Left lobe of liver (tissue), 2 donors: ENCODE results near the gene SGK1. TPM values are rescaled to one million over a fixed set of nuclear protein-coding genes. Genes with fewer than 3 reads are reported as not detected.

Experiments
- ATAC-seq: fragments of 200-7000 bp; cut with Tn5 transposase; one replicate; pipeline ENCODE4 v1.9.1; 2020; ENCODE audit warnings: mild to moderate bottlenecking, moderate library complexity
- DNase-seq: peaks from one replicate; pipeline ENCODE4 v3.0.0-alpha.2; 2020; ENCODE audit warnings: low spot score
- total RNA-seq: library from RNA; stranded (reverse); gene quantifications from one replicate; pipeline ENCODE4 v1.2.1, GENCODE V29; 2021
- donor health status: DM: no; HTN: no; CAD: no; lungs with moderate emphysema.
- donor health status: DM: no; HTN: yes; CAD: no.

Gene SGK1
- total RNA-seq, 1 donor from 2014 or later: 23.1 TPM

DNA sequence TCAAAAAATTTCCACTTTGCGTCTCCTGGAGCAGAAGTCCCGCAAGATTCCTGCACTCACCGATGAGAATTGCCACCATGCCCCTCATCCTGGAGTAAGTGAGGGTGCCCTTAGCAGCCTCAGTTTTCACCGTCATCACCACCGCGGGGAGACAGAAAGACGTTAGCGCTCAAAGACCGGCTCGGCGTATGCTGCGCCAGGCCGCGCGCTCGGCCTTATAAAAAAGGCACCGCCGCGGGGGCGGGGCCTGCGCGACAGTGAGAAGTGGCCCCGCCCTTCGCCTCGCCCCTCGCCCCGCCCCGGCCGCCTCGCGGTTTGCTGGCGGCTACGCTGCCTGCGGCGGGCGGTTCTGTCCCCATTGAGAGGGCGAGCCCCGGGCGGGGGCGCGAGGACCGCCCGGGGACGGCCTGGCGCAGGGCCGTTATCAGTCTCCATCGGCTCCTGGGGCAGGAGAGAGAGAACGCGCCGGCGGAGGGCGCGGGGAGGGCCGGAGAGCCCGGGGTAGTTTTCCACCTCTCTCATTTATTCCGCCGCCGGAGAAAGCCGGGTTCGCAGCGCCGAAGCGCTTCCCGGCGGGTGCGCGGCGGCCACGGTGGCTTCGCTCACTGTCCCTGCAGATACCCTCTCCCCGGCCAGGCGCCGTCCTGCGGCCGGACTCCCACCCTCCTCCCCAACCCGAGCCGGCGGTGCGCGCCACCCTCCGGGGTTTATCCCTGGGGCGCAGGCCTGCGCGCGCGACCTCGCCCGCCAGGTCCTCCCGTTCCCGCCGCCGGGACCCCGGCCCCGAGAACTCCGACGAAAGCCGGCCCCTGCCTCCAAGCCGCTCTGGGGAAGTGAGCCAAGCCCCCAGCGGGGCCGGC, 143.0 kb downstream of the SGK1 start:
- ATAC-seq: peak; percentile 85
- DNase-seq: peak; percentile 97

DNA sequence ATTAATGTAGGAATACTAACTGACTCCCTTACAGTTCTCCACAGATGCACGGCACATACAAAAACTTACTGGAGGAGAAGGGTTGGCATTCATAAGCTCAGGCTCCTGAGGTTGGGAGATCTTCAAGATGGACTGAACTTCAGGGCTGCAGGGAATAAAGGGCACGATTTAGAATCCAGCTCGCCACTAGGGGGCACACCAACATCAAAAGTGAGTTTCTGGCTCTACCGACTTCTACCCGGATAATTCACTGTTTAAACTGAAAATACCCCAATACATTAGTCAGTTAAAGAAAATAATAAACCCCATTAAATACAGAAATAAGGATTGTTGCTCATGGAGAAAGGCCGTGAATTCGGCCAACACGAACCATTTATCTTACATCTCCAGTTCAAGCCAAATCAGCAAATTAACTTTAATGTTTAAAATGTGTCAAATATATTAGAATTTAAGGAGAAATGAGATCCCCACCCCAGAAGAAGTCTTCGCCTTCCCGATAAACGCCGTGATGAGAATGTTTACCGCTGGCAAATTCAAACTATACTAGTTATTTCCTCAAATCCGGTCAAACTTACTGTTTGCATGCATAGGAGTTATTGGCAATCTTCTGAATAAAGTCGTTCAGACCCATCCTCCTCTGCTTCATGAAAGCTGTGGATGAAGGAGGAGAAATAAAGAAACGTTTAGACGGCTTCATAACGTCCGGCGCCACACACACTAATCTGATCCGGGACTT, 143.8 kb downstream of the SGK1 start:
- ATAC-seq (peak; percentile 34), DNase-seq (peak; percentile 83)

DNA sequence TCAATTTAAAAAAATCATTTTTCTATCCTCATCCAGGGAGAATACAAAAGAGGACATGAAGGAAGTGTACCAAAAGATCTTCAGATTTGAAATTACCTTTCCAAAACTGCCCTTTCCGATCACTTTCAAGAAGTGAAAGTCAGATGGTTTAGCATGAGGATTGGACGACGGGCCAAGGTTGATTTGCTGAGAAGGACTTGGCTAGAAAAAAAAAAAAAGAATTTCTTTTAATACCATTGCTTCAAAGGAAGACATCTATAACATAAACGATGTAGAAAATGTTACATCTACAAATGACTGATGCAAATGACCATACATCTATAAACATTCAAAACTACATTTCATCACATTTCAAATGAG, 144.6 kb downstream of the SGK1 start:
- ATAC-seq (no peak), DNase-seq (no peak)

DNA sequence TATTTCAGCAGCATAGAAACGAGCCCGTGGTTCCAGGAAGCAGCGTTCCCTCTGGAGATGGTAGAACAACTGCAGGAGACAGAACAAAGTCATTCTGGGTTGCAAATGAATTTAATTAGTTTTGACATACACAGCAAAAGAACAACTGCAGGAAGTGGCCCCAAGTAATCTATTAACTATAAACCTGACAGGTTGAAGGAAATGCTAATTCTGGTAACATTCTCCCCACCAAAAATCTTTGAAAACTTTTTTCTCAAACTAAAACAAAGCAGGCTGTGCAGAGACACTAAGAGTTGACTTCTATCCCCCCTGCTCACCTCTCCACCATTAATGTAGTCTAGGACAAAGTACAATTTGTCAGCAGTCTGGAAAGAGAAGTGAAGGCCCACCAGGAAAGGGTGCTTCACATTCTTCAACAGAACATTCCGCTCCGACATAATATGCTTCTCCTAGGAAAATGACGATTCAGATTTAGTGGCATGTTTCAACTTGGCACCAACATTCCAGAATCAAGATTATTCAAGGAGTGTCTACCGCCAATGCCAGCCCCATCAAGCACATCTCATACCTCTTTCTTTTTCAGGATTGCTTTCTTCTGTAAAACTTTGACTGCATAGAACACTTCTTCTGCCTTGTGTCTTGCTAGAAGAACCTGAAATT, 145.1 kb downstream of the SGK1 start:
- ATAC-seq (no peak), DNase-seq (no peak)

DNA sequence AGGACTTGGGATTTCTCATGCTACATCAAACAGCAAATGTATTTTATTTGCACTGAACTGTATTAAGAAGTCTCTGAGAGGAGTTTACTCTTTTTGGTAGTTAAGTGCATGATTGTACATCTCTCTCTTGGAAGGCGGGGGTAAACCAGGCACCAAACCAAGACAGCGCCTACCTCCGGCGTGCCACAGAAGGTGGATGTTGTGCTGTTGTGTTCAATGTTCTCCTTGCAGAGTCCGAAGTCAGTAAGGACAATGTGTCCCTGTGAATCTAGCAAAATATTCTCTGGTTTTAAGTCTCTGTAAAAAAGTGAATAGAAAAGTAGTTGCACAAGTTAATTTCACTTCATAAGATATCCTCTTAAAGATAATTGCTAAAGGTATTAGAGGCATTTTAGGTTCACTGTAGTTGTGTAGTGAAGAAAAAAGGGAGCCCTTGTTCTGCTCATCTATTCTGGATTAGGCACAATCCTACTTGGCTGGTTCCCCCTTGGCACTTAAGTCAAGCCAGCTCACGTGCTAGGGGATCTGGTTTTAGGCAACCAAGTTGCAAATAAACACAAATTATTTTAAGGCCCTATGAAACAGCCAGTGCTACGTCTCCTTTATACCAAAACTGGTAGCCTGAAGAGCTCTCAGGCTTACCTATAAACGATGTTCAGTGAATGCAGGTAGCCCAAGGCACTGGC, 145.7 kb downstream of the SGK1 start:
- ATAC-seq (no peak), DNase-seq (no peak)

DNA sequence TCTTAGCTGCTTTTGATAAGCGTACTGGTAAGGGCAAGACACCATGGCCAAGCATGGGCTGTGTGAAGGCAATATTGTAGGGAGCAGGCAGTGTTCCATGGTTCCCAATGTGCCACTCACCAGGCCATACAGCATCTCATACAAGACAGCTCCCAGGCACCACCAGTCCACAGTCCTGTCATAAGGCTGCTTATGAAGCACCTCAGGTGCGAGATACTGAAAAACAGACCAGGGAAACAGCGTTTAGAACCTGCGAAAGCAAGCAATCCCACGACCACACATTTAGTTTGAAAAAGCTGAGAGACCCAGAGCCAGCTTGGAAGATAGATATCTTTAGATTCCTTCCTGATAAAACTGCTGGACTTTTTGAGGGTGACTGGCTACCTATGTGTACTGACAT, 146.4 kb downstream of the SGK1 start:
- ATAC-seq (no peak), DNase-seq (no peak)

DNA sequence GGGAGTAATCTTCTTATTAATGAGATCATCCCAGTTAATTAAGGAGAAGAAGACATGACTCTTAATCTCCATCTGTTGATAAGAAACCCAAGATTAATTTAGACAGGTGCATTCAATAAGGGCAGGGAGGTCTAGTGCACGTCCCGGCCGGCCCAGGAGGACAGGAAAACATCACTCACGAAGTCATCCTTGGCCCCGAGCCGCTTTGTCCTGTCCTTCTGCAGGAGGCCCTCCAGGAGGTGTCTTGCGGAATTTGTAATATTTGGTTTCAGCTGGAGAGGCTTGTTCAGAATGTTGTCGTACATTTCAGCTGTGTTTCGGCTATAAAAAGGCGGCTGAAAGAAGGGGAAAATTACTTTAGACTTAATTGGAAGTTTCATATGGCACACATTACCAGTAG, 147.1 kb downstream of the SGK1 start:
- ATAC-seq (no peak), DNase-seq (no peak)

DNA sequence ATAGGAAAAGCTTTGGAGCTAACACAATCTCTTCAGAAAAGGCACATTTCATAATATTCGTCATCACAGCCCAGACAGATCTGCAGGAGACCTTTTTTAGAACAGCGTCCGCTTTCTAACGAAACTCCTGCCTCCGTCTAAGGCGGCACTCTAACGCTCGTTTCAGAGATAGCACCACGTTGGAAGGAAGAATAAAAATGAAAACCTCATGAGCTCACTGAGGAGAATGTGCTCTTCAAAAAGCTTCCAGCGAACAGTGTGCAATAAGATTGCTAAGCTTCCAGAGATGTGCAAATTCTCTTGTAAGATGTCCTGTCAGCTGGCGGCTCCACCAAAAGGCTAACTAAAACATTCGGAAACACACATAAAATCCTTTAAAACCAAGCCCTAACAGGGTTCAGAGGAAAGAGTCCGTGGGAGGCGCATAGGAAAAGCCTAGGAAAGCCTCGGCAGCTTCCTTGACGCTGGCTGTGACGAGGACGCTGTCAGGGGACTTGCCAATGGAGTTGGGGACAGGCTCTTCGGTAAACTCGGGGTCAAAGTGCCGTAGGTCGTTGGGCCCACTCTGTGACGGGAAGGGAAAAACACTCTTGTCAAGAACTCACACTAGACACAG, 147.9 kb downstream of the SGK1 start:
- no peak for ATAC-seq
- no peak for DNase-seq

DNA sequence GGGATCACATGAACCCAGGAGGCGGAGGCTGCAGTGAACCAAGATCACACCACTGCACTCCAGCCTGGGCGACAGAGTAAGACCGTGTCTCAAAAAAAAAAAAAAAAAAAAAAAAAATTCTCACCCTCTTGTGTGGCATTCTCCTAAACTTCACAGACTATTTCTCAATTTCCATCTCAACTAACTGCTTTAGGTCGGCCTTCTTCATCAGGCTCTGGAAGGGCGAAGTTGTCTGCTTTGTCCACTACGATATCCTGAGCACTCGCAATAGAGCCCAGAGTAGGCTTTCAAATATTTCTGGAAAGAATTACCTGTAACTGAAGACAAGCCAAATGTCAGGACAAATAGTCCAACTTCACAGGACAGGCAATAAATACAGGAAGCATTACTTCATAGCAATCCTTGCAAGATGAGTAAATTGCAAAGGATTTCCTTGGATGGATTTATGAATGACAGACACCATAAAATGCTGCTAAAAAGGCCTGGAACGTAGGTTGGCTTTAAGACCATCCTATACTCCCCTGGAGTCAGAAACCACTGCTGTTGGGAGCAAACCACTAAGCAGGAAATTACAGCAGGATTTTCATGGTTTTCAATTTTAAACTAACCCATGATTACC, 149.2 kb downstream of the SGK1 start:
- ATAC-seq (no peak), DNase-seq (no peak)

DNA sequence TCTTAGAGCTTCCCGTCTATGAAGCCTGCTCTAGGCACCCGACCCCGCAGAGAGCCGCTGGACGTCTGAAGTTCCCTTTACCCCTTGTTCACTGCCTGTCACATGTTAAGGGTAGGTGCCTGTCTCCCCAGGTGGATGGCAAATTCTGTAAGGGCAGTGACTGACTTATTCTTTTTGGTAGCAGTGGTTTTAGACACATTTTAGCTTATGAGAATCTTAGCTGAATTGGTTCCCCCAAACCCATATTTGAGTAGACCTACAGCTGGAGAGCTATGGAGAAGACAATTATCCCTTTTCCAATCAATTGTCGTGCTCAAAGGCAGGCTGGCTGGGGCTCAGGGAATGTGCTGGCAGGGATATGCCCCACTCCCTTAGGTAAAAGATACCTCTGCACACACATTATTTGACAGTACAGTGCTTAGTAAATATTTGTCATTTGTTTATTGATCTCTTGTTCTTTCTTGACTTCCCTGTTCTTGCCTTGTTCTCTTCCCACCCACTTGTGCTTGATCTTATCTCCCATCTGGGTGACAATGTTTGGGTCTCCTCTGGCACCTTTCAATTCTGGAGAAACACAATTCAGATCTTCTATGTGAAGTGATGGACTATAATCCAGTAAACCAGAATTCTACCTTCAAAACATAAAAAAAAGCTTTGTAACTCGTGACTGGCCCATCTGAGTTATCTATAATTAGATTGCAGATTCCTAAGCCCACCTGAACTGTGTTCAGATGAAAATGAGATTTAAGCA, 151.2 kb downstream of the SGK1 start:
- ATAC-seq (peak; percentile 64), DNase-seq (no peak)

DNA sequence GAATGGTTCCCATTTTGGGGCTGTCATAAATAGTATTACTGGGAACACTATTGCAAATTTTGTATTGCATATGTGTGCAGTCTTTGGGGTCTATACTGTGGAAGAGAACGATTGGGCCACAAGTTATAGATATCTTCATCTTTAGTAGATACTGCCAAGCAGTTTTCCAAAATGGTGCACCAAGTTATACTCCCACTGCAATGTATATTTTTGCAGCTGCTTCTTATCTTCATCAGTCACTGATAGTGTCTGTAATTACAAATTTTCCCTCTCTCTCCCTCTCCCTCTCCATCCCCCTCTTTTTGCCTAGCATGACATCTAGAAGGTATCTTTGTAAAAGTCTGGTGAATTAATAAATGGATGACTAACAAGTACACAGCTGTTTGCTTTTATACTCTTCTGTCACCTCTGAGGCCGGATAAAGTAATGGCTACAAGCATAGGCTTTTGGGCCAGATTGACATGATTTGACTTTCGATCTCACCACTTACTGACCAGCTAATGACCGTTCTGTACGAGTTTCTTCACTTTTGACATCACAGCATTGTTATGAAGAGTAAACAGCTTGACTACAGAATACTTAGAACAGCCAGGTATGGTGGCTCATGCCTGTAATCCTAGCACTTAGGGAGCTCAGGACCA, 152.2 kb downstream of the SGK1 start:
- ATAC-seq (no peak), DNase-seq (no peak)

DNA sequence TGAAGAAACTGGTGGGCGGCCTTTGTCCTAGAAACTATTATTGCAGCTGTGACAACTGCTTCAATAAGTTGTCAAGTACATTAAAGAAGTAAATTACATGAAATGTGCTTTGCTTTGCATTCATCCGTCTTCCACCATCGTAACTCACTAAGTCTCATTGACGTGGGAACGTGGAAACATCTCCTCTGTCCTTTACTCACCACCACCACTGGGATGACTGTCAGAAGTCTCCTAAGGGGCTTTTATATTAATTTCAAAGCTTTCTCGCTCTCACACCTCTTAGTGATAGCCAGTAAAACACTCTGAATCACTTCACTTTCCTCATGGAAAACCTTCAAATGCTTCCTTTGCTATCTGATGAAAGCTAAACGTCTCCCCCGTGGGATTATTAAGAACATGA, 153.6 kb downstream of the SGK1 start:
- no peak for DNase-seq
- ATAC-seq: no peak

DNA sequence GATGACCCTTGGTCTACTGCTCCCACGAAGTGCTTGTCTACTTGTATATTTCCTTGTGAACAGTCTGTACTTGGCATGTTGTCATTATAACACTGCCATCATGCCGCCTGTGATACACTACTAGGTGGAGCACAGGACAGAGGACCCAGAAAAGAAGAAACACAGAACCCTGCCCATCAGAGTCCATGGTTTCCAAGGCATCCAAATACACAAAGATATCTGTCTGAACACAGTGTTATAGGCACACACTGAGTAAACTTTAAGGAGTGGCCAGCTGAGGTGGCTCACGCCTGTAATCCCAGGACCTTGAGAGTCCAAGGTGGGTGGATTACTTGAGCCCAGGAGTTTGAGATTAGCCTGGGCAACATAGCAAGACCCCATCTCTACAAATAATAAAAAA, 155.0 kb downstream of the SGK1 start:
- DNase-seq: no peak
- no peak for ATAC-seq

DNA sequence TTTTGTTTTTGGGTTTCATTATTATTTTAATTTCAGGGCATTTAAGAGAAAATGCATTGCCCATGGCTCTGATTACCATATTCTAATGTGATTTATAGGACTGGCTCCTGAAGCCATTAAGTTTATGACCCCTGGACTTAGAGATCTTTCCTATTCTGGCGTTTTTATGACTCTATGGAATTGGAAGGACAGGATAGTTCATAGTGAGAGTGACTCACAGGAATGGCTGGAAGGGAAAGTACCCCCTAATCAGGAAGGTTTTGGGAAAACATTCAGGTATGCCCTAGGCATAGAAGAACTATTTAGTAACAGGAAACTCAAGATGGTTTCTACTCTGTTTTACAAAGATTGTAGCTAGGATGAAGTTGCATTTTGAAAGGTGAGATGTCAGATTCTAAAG, 156.9 kb downstream of the SGK1 start:
- no peak for ATAC-seq

DNA sequence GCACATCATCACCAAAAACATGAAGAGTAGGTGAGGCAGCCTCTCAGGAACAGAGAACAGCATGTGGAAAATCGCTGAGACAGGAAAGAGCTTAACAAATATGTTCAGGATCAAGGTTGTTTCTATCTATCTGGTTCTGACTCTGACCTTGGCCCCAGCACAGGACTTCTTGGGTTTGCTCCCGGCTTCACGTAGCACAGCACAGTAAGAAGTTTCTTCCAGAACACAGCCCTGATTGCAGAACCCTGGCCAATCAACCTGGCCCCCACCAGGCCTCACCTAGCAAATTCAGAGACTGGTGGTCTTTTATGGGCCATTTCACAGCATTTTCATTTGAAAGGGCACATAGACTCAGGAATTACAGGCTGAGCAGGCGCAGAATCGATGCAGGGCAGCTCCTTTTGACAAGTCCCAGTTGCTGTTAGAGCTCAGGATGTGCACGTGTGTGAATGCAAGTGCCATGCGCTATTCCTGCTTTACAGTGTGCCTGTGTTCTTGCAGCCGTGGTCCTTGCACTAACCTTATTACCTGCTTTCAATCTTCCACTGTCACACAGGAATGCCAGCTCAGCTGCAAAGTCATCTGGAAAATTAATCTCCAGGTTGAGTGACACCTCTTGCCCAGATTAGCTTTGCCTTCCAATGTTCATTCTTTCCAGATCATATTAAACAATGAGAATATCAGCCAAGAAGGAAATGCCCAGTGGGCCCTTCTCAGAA, 165.0 kb downstream of the SGK1 start:
- ATAC-seq: peak; percentile 45
- no peak for DNase-seq

More for the DNA sequence above, 156.9 kb downstream of the SGK1 start:
- no peak for DNase-seq

DNA sequence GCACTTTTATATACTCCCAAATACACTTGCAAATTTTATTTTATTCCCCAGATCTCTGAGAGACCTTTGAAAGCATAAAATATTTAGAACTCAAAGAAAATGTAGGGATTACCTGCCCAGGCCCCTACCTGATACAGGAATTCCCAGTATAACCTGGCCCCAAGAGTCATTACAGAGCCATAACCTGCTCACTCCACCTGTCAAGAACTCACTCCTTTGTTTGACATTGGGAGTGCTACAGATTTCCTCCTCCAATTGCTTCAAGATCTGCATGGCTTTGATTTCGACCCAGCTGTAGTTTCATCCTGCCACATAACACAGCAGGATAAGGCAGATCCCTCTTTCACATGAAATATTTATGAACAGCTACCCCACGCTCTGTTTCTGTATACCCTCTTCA, 169.3 kb downstream of the SGK1 start:
- DNase-seq (no peak), ATAC-seq (no peak)

DNA sequence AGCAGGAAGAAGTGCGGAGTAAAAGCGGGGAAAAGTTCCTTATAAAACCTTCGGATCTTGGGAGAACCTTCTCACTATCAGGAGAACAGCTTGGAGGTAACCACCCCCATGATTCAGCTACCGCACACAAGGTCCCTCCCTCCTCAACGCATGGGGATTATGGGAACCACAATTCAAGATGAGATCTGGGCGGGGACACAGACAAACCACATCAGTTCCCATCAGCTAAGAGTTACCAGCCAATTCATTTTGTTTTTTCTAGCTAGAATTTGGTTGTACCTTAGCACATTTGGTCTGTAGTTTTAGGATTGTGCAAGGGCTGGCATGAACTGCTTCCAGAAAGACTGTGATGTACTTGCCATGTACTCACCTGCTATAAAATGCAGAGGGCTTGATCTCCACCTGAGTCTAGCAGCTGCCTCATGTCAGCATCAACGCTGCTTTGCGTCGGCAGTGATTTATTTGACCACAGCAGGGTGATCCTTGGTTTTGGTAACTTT, 170.8 kb downstream of the SGK1 start:
- no peak for DNase-seq
- peak; percentile 83 for ATAC-seq

DNA sequence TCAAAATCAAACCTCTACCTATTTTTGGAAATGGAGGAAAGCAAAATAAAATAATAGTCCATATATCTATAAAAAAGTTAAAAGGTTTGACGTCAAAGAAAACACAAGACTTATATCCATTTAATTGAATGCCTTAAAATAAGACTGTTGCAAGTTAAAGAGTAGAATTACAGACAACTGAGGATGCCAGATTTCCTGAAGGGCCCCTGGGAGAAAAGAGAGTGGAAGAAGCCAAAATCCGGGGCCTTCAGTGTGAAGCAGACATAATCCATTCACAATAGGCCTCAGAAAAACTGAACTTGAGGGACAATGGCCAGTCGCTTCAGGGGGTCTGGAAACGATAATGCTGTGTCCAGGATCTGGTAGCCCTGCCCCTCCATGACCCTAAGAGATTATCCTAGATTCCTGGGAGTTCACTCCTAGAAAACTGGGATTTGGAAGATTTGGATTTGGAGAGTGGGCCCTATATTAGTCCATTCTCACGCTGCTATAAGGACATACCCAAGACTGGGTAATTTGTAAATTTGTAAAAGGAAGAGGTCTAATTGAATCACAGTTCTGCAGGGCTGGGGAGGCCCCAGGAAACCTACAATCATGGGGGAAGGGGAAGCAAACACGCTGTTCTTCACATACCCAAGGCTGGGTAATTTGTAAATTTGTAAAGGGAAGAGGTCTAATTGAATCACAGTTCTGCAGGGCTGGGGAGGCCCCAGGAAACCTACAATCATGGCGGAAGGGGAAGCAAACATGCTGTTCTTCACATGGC, 171.5 kb downstream of the SGK1 start:
- no peak for ATAC-seq
- DNase-seq: no peak
